22Rv1 (cell line): ENCODE data around the gene PLXNA4.

Source experiments
- CTCF ChIP-seq: fragments of 450-650 bp; IDR thresholded peaks from 2 replicates; pipeline ENCODE4 v1.5.1; 2017; ENCODE audit warnings: mild to moderate bottlenecking
- ZFX ChIP-seq: fragments of 450-650 bp; IDR thresholded peaks from 2 replicates; pipeline ENCODE4 v1.6.1; 2017; ENCODE audit warnings: antibody characterized with exemption, borderline replicate concordance

- TF ChIP-seq CTCF (no peak), ZFX (no peak)
These were observed 427.4 kb downstream of the PLXNA4 start for GRCh38 chr7:132148876-132149275.
